Epithelial cell of proximal tubule (primary cell): ENCODE data around the gene TIMM13. TPM values are rescaled to one million over a fixed set of nuclear protein-coding genes. Genes with fewer than 3 reads are reported as not detected.
"Not testable (repeated sequence)": the region's sequence is repeated elsewhere in the genome, so short reads cannot be mapped to it uniquely, and the experiment has no call there.

Experiments used
- DNase-seq: peaks from one replicate; pipeline ENCODE4 v3.0.0-alpha.2; 2011; ENCODE audit warnings: low read depth
- H3K4me3 ChIP-seq: 2 replicates; pipeline ENCODE4 v1.5.1; 2011; ENCODE audit warnings: low read depth, mild to moderate bottlenecking, low read length
- CTCF ChIP-seq: conservative IDR thresholded peaks from 2 replicates; pipeline ENCODE4 v1.5.1; 2012; ENCODE audit warnings: low read depth, mild to moderate bottlenecking, low read length
- total RNA-seq: library from RNA; depleted of rRNA; stranded (reverse); fragments of >200 nt; gene quantifications from 2 replicates; pipeline ENCODE4 v1.2.3, GENCODE V29; 2015

Gene TIMM13
- total RNA-seq, 1 donor from 2014 or later: 100 TPM

GRCh38 chr19:2394054-2394441 lies 33.3 kb downstream of the TIMM13 start:
- TF ChIP-seq CTCF: no peak
- DNase-seq: no peak
- H3K4me3 ChIP-seq: no peak overlapping the region

- not testable (repeated sequence) for H3K4me3 ChIP-seq, DNase-seq
Measured at GRCh38 chr19:2392899-2393298, 34.5 kb downstream of the TIMM13 start.

GRCh38 chr19:2392366-2392765 lies 35.0 kb downstream of the TIMM13 start:
- no peak for DNase-seq
- H3K4me3 ChIP-seq: no peak overlapping the region
- no peak for TF ChIP-seq CTCF

GRCh38 chr19:2391118-2391725 lies 36.2 kb downstream of the TIMM13 start:
- TF ChIP-seq CTCF: peak; percentile 88
- peak; percentile 7 for DNase-seq
- H3K4me3 ChIP-seq: no peak overlapping the region

- TF ChIP-seq CTCF: no peak
Measured at GRCh38 chr19:2389594-2389993, 37.8 kb downstream of the TIMM13 start.

DNA sequence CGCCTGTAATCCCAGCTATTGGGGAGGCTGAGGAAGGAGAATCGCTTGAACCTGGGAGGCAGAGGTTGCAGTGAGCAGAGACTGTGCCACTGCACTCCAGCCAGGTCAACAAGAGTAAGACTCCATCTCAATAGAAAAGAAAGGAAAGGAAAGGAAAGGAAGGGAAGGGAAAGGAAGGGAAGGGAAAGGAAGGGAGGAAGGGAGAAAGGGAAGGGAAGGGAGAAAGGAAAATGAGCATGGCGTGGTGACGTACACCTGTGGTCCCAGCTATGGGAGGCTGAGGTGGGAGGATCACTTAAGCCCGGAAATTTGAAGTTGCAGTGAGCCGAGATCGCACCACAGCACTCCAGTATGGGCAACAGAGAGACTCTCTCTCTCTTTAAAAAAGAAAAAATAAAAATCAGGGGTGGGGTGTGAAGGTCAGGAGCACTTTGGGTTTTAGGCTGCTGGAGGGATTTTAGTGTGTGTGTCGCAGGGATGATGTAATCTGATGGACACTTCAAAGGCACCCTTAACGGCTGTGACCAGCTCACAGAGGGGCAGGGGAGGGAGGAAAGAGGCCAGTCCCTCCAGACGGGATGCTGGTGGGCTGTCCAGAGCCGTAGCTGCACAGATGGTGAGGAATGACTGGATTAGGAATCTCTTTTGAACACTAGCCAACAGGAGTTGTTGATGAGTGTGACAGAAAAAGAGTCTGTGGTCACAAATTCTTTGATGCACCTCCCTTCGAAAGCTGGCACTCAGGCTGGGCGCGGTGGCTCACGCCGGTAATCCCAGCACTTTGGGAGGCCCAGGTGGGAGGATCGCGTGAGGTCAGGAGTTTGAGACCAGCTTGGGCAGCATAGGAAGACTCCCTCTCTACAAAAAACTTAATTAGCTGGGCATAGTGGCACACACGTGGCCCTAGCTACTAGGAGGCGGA lies 39.8 kb downstream of the TIMM13 start:
- H3K4me3 ChIP-seq: no peak overlapping the region
- DNase-seq: no peak
- TF ChIP-seq CTCF: no peak

More at GRCh38 chr19:2389594-2389993, 37.8 kb downstream of the TIMM13 start:
- no peak for DNase-seq
- H3K4me3 ChIP-seq: no peak overlapping the region

- no peak for TF ChIP-seq CTCF
- DNase-seq: peak; percentile 68
- H3K4me3 ChIP-seq: peak overlapping the region; percentile 36
Measured at GRCh38 chr19:2385053-2385721, 42.2 kb downstream of the TIMM13 start.
